ENCODE measurements around the gene ANKRD11.
A peak's percentile ranks its signal among the peaks of the same experiment; 100 is the strongest.
"Not testable (repeated sequence)": the region's sequence is repeated elsewhere in the genome, so short reads cannot be mapped to it uniquely, and the experiment has no call there.

Gene ANKRD11

GRCh38 chr16:89426736-89427530 lies 63.4 kb downstream of the ANKRD11 start:
- TF ChIP-seq CTCF (conservative IDR thresholded peaks at IDR 0.05; ENCODE audit: low read length): no peak
- no peak for DNase-seq (ENCODE audit: low read depth)
- no peak overlapping the region for H3K4me3 ChIP-seq (ENCODE audit: low read length)

- H3K4me3 ChIP-seq (ENCODE audit: low read length): no peak overlapping the region
- TF ChIP-seq CTCF (conservative IDR thresholded peaks at IDR 0.05; ENCODE audit: low read length): no peak
These were observed 64.8 kb downstream of the ANKRD11 start for GRCh38 chr16:89425523-89425922.

GRCh38 chr16:89423681-89424260 lies 66.6 kb downstream of the ANKRD11 start:
- no peak overlapping the region for H3K4me3 ChIP-seq (ENCODE audit: low read length)
- TF ChIP-seq CTCF (conservative IDR thresholded peaks at IDR 0.05; ENCODE audit: low read length): no peak
- no peak for DNase-seq (ENCODE audit: low read depth)

More at GRCh38 chr16:89425523-89425922, 64.8 kb downstream of the ANKRD11 start:
- DNase-seq (ENCODE audit: low read depth): no peak

GRCh38 chr16:89422905-89423630 lies 67.3 kb downstream of the ANKRD11 start:
- TF ChIP-seq CTCF (conservative IDR thresholded peaks at IDR 0.05; ENCODE audit: low read length): no peak
- no peak overlapping the region for H3K4me3 ChIP-seq (ENCODE audit: low read length)
- peak; percentile 45 for DNase-seq (ENCODE audit: low read depth)

GRCh38 chr16:89422527-89422904 lies 67.8 kb downstream of the ANKRD11 start:
- TF ChIP-seq CTCF (conservative IDR thresholded peaks at IDR 0.05; ENCODE audit: low read length): no peak
- H3K4me3 ChIP-seq (ENCODE audit: low read length): no peak overlapping the region
- DNase-seq (ENCODE audit: low read depth): no peak

GRCh38 chr16:89421300-89421699 lies 69.1 kb downstream of the ANKRD11 start:
- not testable (repeated sequence) for H3K4me3 ChIP-seq (ENCODE audit: low read length); DNase-seq (ENCODE audit: low read depth)

GRCh38 chr16:89420204-89420603 lies 70.2 kb downstream of the ANKRD11 start:
- H3K4me3 ChIP-seq (ENCODE audit: low read length): no peak overlapping the region
- no peak for TF ChIP-seq CTCF (conservative IDR thresholded peaks at IDR 0.05; ENCODE audit: low read length)
- no peak for DNase-seq (ENCODE audit: low read depth)
